ENCODE measurements around the gene PTPN23. TPM values are rescaled to one million over a fixed set of nuclear protein-coding genes. Genes with fewer than 3 reads are reported as not detected.

The PTPN23 gene
- total and polyA plus RNA-seq, 2 of the 8 experiments (the other 6 are each of a cell fraction or from before 2014, with no cell fraction given): 2.9 to 46.7 TPM

- Histone ChIP-seq H3K23ac (ENCODE audit: insufficient read length) (no peak overlapping the region), H3K4me1 (replicated peaks in 1 of 4; ENCODE audit: control insufficient read depth in 3 of 4, insufficient read depth in 4 of 4, low read length in 3 of 4) (no peaks in the 10 kb centered on the region; a peak in 2 of 7 replicates), H2BK12ac (ENCODE audit: low read depth, low read length) (no peak overlapping the region), H3K23me2 (ENCODE audit: low read depth, low read length) (no peaks in the 10 kb centered on the region), H3K18ac (ENCODE audit: extremely low read depth, low read length) (no peak overlapping the region), H3K4ac (replicated peaks; ENCODE audit: insufficient read length, low read depth, low read length) (no peak overlapping the region), H3K9me3 (ENCODE audit: insufficient read depth in 2 of 2, low read depth in 1 of 2, low read length in 1 of 2) (no peaks in the 10 kb centered on the region), H3K79me2 (ENCODE audit: control insufficient read depth in 1 of 2, insufficient read depth in 2 of 2, low read length in 2 of 2) (no peaks in the 10 kb centered on the region), H4K91ac (replicated peaks; ENCODE audit: insufficient read length, low read length) (no peak overlapping the region), H4K20me1 (replicated peaks in 1 of 2; ENCODE audit: control insufficient read depth in 1 of 2, insufficient read depth in 2 of 2, low read length in 2 of 2) (peaks cover 1 to 2% of the 10 kb centered on the region in 2 experiments), H3K4me2 (ENCODE audit: insufficient read depth in 1 of 2, low read depth in 2 of 2, low read length in 2 of 2) (no peak overlapping the region), H2AFZ (ENCODE audit: low read length) (no peak overlapping the region), H4K5ac (ENCODE audit: insufficient read length, low read depth, low read length) (no peak overlapping the region), H3K9ac (replicated peaks in 1 of 4; ENCODE audit: extremely low read depth in 1 of 4, low read depth in 3 of 4, low read length in 3 of 4) (no peak overlapping the region), H3K14ac (ENCODE audit: insufficient read length) (no peak overlapping the region), H4K8ac (ENCODE audit: extremely low read depth, insufficient read depth, low read length) (no peak overlapping the region), H3K27ac (ENCODE audit: low read depth, low read length) (no peak overlapping the region), H2BK20ac (ENCODE audit: low read length) (no peak overlapping the region), H3K79me1 (ENCODE audit: low read depth, low read length) (no peaks in the 10 kb centered on the region), H3K56ac (replicated peaks; ENCODE audit: insufficient read length, low read depth, low read length) (no peak overlapping the region), H2BK5ac (ENCODE audit: low read depth, low read length) (no peak overlapping the region), H2BK120ac (replicated peaks; ENCODE audit: low read depth, low read length) (no peak overlapping the region), H2AK5ac (ENCODE audit: low read depth, low read length) (no peak overlapping the region), H3K27me3 (replicated peaks in 1 of 4; ENCODE audit: control insufficient read depth in 3 of 4, extremely low read depth in 1 of 4, insufficient read depth in 3 of 4, low read length in 3 of 4) (no peaks in the 10 kb centered on the region), H3K4me3 (ENCODE audit: extremely low read depth in 1 of 4, insufficient read depth in 2 of 4, low read depth in 3 of 4, low read length in 4 of 4) (no peak overlapping the region), H3K36me3 (ENCODE audit: control insufficient read depth in 2 of 4, insufficient read depth in 4 of 4, low read length in 3 of 4) (peaks cover 8 to 31% (median 21%) of the 10 kb centered on the region in 4 experiments; a peak in 7 of 8 replicates), H2BK15ac (ENCODE audit: low read length) (no peak overlapping the region)
- no peak for TF ChIP-seq EP300 (IDR thresholded peaks at IDR 0.05; ENCODE audit: borderline replicate concordance in 1 of 2, low read depth in 2 of 2, low read length in 2 of 2)
- 93% methylated on average over 17 of the region's 17 CpGs; no CpG with 5 or more reads in 1 of the 2 experiments for WGBS, 2 experiments (ENCODE audit: extremely low coverage in 1 of 2, insufficient coverage in 1 of 2, insufficient read length in 1 of 2, insufficient replicate concordance in 2 of 2, low coverage in 1 of 2, low lambda C conversion rate in 2 of 2, missing lambda C conversion rate in 1 of 2)
- CTCF ChIA-PET (ENCODE audit: partially characterized antibody): interaction anchor here (0.6 to 2.9 kb wide), 5 partner anchors 10 to 238 kb away, joined by 3 to 11 read pairs (median 5); no protein-coding TSS in a partner anchor
- POLR2A ChIA-PET (ENCODE audit: partially characterized antibody): interaction anchor here (0.9 to 1.9 kb wide), 4 partner anchors 13 to 334 kb away, joined by 3 to 6 read pairs (median 4); no protein-coding TSS in a partner anchor
- FAIRE-seq: no peak
- no peak for DNase-seq (ENCODE audit: low read depth in 1 of 2, low spot score in 2 of 2)
Measured at GRCh38 chr3:47343471-47343971, 37.3 kb upstream of the PTPN23 start.
